Keratinocyte (primary cell): ENCODE results near the gene HDAC9. TPM values are rescaled to one million over a fixed set of nuclear protein-coding genes. Genes with fewer than 3 reads are reported as not detected.

Experiments
- DNase-seq: peaks from one replicate; pipeline ENCODE4 v3.0.0-alpha.2; 2011; ENCODE audit warnings: low read depth, missing footprints, low spot score
- FAIRE-seq: peaks from 2 replicates; lab custom pipeline; 2011; peaks lifted over from hg19 to GRCh38; lab: Jason Lieb, UNC
- H2AFZ ChIP-seq: 2 replicates; pipeline ENCODE4 v1.6.0; 2012; ENCODE audit warnings: low read length, control low read depth, inconsistent platforms; ENCODE audit not compliant: control insufficient read depth
- H3K27ac ChIP-seq: 2 replicates; pipeline ENCODE4 v1.5.1; 2011; ENCODE audit warnings: low read length; ENCODE audit not compliant: control insufficient read depth, insufficient read depth
- H3K27me3 ChIP-seq: 3 replicates; pipeline ENCODE4 v1.6.0; 2011; ENCODE audit warnings: low read length; ENCODE audit not compliant: control insufficient read depth, insufficient read depth; ENCODE audit errors: extremely low read depth
- H3K36me3 ChIP-seq, 2 experiments: 2 replicates in 1 of 2; 3 replicates in 1 of 2; pipeline ENCODE4 v1.5.1; 2011; ENCODE audit warnings: low read length in 2 of 2, mild to moderate bottlenecking in 1 of 2; ENCODE audit not compliant: control insufficient read depth in 2 of 2, insufficient read depth in 2 of 2; ENCODE audit errors: extremely low read depth in 1 of 2
- H3K4me1 ChIP-seq: 3 replicates; pipeline ENCODE4 v1.5.1; 2011; ENCODE audit warnings: low read length; ENCODE audit not compliant: control insufficient read depth, insufficient read depth; ENCODE audit errors: extremely low read depth
- H3K4me2 ChIP-seq: 3 replicates; pipeline ENCODE4 v1.6.0; 2011; ENCODE audit warnings: low read depth, low read length; ENCODE audit not compliant: control insufficient read depth, insufficient read depth; ENCODE audit errors: extremely low read depth
- H3K4me3 ChIP-seq, 3 experiments: fragments of 200-600 bp in 1 of 3; sonication (generic) in 1 of 3; 2 replicates in 2 of 3; 3 replicates in 1 of 3; pipeline ENCODE4 v1.5.1; 2011 to 2016; ENCODE audit warnings: low read length in 3 of 3, mild to moderate bottlenecking in 3 of 3, control low read depth in 2 of 3, inconsistent platforms in 1 of 3, low read depth in 1 of 3, mixed read lengths in 1 of 3, mixed run types in 1 of 3, moderate library complexity in 1 of 3; ENCODE audit not compliant: control insufficient read depth in 2 of 3, insufficient read depth in 2 of 3; ENCODE audit errors: extremely low read depth in 1 of 3
- H3K79me2 ChIP-seq: 2 replicates; pipeline ENCODE4 v1.6.0; 2012; ENCODE audit warnings: low read length; ENCODE audit not compliant: control insufficient read depth, insufficient read depth
- H3K9ac ChIP-seq: 3 replicates; pipeline ENCODE4 v1.6.0; 2011; ENCODE audit warnings: low read length; ENCODE audit not compliant: control insufficient read depth, insufficient read depth; ENCODE audit errors: extremely low read depth
- H3K9me1 ChIP-seq: 3 replicates; pipeline ENCODE4 v1.6.0; 2011; ENCODE audit warnings: low read length; ENCODE audit not compliant: control insufficient read depth, insufficient read depth; ENCODE audit errors: extremely low read depth
- H3K9me3 ChIP-seq: 2 replicates; pipeline ENCODE4 v1.5.1; 2012; ENCODE audit warnings: low read depth, low read length; ENCODE audit not compliant: control insufficient read depth
- H4K20me1 ChIP-seq: 3 replicates; pipeline ENCODE4 v1.6.0; 2011; ENCODE audit warnings: low read length; ENCODE audit not compliant: control insufficient read depth, insufficient read depth; ENCODE audit errors: extremely low read depth
- CTCF ChIP-seq, 3 experiments: IDR thresholded peaks in 1 of 3; conservative IDR thresholded peaks in 1 of 3; optimal IDR thresholded peaks in 1 of 3; 2 replicates in 2 of 3; 3 replicates in 1 of 3; pipeline versions ENCODE3 to v1.5.1; 2011; ENCODE audit warnings: low read length in 3 of 3, mild to moderate bottlenecking in 3 of 3, moderate library complexity in 2 of 3, control low read depth in 1 of 3, inconsistent platforms in 1 of 3; ENCODE audit not compliant: insufficient read depth in 2 of 3; ENCODE audit errors: extremely low read depth in 1 of 3
- EZH2 ChIP-seq: IDR thresholded peaks from one replicate; pipeline ENCODE4 v1.6.1; 2012; ENCODE audit warnings: inconsistent platforms, mild to moderate bottlenecking, low read length, moderate library complexity
- dilution Hi-C: fragments of 300-500 bp; cut with MboI; formaldehyde crosslinking; loops from one replicate; pipeline ENCODE4 v1.7.0; 2020; ENCODE audit warnings: low sequenced_read_pairs; ENCODE audit not compliant: extremely low pct_ligation_motif_present
- polyA plus RNA-seq, 5 experiments: library from polyadenylated mRNA; depleted of rRNA in 3 of 5; stranded (reverse) in 3 of 5; stranded (forward) in 1 of 5; unstranded in 1 of 5; fragments of >200 nt; gene quantifications; 1 replicate in 1 of 5; 2 replicates in 3 of 5; 3 replicates in 1 of 5; pipeline versions ENCODE4 v1.2.1 to v1.2.3, GENCODE V29; 2011 to 2012; ENCODE audit warnings: missing spikeins in 2 of 5, low read depth in 1 of 5, low replicate concordance in 1 of 5

Gene HDAC9
- polyA plus RNA-seq, 1 donor (not counting 4 experiments of a cell fraction or from before 2014, with no cell fraction given): 24.6 TPM

GRCh38 chr7:18607025-18607424, 111.5 kb downstream of the HDAC9 start:
- TF ChIP-seq CTCF (optimal IDR thresholded peaks at IDR 0.05 in 1 of 3, IDR thresholded peaks at IDR 0.05 in 1 of 3, conservative IDR thresholded peaks at IDR 0.05 in 1 of 3; ENCODE audit: extremely low read depth in 1 of 3, insufficient read depth in 2 of 3, low read length in 3 of 3) (no peak), EZH2 (no peak)
- Histone ChIP-seq H3K4me3 (no peak overlapping the region), H3K36me3 (peaks cover 0 to 9% of the 10 kb centered on the region in 2 experiments), H3K4me2 (no peak overlapping the region), H3K9ac (no peak overlapping the region), H3K27ac (no peak overlapping the region), H3K9me3 (peaks cover 3% of the 10 kb centered on the region), H4K20me1 (no peaks in the 10 kb centered on the region), H3K79me2 (no peaks in the 10 kb centered on the region), H2AFZ (no peak overlapping the region), H3K9me1 (no peaks in the 10 kb centered on the region), H3K27me3 (no peaks in the 10 kb centered on the region), H3K4me1 (no peaks in the 10 kb centered on the region)
- DNase-seq (no peak), FAIRE-seq (no peak)
- dilution Hi-C loops: no loop called here

GRCh38 chr7:18610331-18610948, 114.9 kb downstream of the HDAC9 start:
- Histone ChIP-seq H3K27me3 (no peaks in the 10 kb centered on the region), H3K27ac (no peak overlapping the region), H3K9me3 (no peaks in the 10 kb centered on the region), H3K9me1 (no peaks in the 10 kb centered on the region), H3K4me2 (no peak overlapping the region), H3K9ac (no peak overlapping the region), H4K20me1 (no peaks in the 10 kb centered on the region), H3K79me2 (no peaks in the 10 kb centered on the region), H2AFZ (no peak overlapping the region), H3K4me1 (no peaks in the 10 kb centered on the region), H3K4me3 (no peak overlapping the region), H3K36me3 (peaks cover 0 to 7% of the 10 kb centered on the region in 2 experiments)
- FAIRE-seq (peak; percentile 90), DNase-seq (no peak)
- peak; percentile 59 to 64 (median 60) for TF ChIP-seq CTCF (optimal IDR thresholded peaks at IDR 0.05 in 1 of 3, IDR thresholded peaks at IDR 0.05 in 1 of 3, conservative IDR thresholded peaks at IDR 0.05 in 1 of 3; ENCODE audit: extremely low read depth in 1 of 3, insufficient read depth in 2 of 3, low read length in 3 of 3)
- no peak for TF ChIP-seq EZH2
- dilution Hi-C loops: no loop called here
